SK-N-SH (cell line): ENCODE measurements around the gene CLEC3A.

Source experiments
- EP300 ChIP-seq, 2 experiments: IDR thresholded peaks; 2 replicates each; pipeline versions ENCODE4 v1.4.0 to v1.6.1; 2012; ENCODE audit warnings: borderline replicate concordance in 1 of 2, low read depth in 1 of 2, low read length in 1 of 2
- FOSL2 ChIP-seq: IDR thresholded peaks from 2 replicates; pipeline ENCODE4 v1.4.0; 2012; ENCODE audit warnings: low read depth, mild to moderate bottlenecking, moderate library complexity, borderline replicate concordance
- GABPA ChIP-seq: IDR thresholded peaks from 2 replicates; pipeline ENCODE4 v1.4.0; 2012; ENCODE audit warnings: low read depth, mild to moderate bottlenecking
- MAX ChIP-seq: IDR thresholded peaks from 2 replicates; pipeline ENCODE4 v1.4.0; 2012; ENCODE audit warnings: low read depth
- NRF1 ChIP-seq: IDR thresholded peaks from 2 replicates; pipeline ENCODE4 v1.6.1; 2012; ENCODE audit warnings: low read depth, mild to moderate bottlenecking, low read length
- YY1 ChIP-seq: IDR thresholded peaks from 2 replicates; pipeline ENCODE4 v1.4.0; 2012; ENCODE audit warnings: low read depth, mild to moderate bottlenecking
- TF ChIP-seq, protein P1 (sequence below): fragments of 150-350 bp; IDR thresholded peaks from 2 replicates; pipeline ENCODE4 v1.6.1; 2017; ENCODE audit warnings: antibody characterized with exemption, low read length, low read depth, borderline replicate concordance
- TF ChIP-seq, protein P2 (sequence below): fragments of 200-600 bp; sonication (generic); IDR thresholded peaks from 2 replicates; pipeline ENCODE4 v1.6.1; 2017; ENCODE audit warnings: antibody characterized with exemption, mild to moderate bottlenecking, moderate library complexity
- TF ChIP-seq, protein P3 (sequence below): IDR thresholded peaks from 2 replicates; pipeline ENCODE4 v1.4.0; 2012; ENCODE audit warnings: low read depth, borderline replicate concordance

DNA sequence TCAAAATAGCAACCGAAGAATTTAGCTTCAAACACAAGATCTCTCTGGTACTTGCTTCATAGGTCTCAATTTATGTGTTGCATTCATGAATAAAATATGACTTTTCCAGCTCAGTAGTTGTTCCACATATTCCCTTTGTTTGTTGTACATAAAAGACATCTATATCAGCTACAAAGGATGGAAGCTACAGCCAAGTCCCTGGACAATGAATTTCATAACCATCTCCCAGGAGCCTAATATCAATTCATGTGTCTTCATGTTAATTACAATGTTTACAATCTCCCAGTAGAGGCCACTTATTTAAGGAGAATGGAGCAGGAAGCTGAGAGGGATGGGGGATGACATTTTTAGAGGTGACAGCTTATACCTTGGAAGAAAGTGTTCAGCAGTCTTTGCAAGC, 3.3 kb downstream of the CLEC3A start:
- TF ChIP-seq EP300 (IDR thresholded peaks at IDR 0.05; ENCODE audit: borderline replicate concordance in 1 of 2, low read depth in 1 of 2, low read length in 1 of 2) (no peak), YY1 (no peak), FOSL2 (no peak), GABPA (no peak), NRF1 (no peak), MAX (no peak)
- TF ChIP-seq, protein P1, sequence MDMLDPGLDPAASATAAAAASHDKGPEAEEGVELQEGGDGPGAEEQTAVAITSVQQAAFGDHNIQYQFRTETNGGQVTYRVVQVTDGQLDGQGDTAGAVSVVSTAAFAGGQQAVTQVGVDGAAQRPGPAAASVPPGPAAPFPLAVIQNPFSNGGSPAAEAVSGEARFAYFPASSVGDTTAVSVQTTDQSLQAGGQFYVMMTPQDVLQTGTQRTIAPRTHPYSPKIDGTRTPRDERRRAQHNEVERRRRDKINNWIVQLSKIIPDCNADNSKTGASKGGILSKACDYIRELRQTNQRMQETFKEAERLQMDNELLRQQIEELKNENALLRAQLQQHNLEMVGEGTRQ: no peak
- TF ChIP-seq, protein P2, sequence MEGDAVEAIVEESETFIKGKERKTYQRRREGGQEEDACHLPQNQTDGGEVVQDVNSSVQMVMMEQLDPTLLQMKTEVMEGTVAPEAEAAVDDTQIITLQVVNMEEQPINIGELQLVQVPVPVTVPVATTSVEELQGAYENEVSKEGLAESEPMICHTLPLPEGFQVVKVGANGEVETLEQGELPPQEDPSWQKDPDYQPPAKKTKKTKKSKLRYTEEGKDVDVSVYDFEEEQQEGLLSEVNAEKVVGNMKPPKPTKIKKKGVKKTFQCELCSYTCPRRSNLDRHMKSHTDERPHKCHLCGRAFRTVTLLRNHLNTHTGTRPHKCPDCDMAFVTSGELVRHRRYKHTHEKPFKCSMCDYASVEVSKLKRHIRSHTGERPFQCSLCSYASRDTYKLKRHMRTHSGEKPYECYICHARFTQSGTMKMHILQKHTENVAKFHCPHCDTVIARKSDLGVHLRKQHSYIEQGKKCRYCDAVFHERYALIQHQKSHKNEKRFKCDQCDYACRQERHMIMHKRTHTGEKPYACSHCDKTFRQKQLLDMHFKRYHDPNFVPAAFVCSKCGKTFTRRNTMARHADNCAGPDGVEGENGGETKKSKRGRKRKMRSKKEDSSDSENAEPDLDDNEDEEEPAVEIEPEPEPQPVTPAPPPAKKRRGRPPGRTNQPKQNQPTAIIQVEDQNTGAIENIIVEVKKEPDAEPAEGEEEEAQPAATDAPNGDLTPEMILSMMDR: no peak
- TF ChIP-seq, protein P3, sequence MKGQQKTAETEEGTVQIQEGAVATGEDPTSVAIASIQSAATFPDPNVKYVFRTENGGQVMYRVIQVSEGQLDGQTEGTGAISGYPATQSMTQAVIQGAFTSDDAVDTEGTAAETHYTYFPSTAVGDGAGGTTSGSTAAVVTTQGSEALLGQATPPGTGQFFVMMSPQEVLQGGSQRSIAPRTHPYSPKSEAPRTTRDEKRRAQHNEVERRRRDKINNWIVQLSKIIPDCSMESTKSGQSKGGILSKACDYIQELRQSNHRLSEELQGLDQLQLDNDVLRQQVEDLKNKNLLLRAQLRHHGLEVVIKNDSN: no peak
